Measurements from ENCODE around the gene MEF2D.

The MEF2D gene

GRCh38 chr1:156482276-156482675 is 18.3 kb downstream of the MEF2D start:
- Histone ChIP-seq H3K36me3 (peaks cover 92% of the 10 kb centered on the region), H3K27ac (no peak overlapping the region), H3K27me3 (ENCODE audit: insufficient read depth, low read depth, severe bottlenecking) (no peaks in the 10 kb centered on the region), H3K9me3 (ENCODE audit: severe bottlenecking) (no peaks in the 10 kb centered on the region), H3K4me3 (ENCODE audit: low read depth, low read length) (no peak overlapping the region)
- no peak for DNase-seq
- TF ChIP-seq, protein P1, sequence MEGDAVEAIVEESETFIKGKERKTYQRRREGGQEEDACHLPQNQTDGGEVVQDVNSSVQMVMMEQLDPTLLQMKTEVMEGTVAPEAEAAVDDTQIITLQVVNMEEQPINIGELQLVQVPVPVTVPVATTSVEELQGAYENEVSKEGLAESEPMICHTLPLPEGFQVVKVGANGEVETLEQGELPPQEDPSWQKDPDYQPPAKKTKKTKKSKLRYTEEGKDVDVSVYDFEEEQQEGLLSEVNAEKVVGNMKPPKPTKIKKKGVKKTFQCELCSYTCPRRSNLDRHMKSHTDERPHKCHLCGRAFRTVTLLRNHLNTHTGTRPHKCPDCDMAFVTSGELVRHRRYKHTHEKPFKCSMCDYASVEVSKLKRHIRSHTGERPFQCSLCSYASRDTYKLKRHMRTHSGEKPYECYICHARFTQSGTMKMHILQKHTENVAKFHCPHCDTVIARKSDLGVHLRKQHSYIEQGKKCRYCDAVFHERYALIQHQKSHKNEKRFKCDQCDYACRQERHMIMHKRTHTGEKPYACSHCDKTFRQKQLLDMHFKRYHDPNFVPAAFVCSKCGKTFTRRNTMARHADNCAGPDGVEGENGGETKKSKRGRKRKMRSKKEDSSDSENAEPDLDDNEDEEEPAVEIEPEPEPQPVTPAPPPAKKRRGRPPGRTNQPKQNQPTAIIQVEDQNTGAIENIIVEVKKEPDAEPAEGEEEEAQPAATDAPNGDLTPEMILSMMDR (IDR thresholded peaks at IDR 0.05; ENCODE audit: low read depth, low read length) = no peak

DNA sequence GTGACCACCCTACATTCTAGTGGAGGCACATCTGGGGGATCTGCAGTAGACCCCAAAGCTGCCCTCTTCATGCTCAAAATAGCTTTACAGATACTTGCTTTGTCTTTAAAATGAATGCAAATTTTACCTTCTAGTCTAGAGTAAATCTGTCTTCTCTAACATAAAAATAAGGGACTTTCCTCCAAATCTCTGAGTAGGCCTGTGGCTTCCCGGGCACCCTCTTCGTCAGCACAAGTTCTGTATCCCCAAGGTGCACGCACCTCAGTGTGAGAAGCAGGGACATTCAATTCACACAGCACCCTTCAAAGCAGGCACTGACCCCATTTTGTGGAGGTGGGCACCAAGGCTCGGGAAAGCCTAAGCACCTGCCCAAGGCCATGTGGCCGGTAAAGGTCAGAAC is 19.0 kb downstream of the MEF2D start:
- H3K27me3 ChIP-seq (ENCODE audit: insufficient read depth, low read depth, severe bottlenecking) = no peaks in the 10 kb centered on the region
- no peak overlapping the region for H3K4me3 ChIP-seq (ENCODE audit: low read depth, low read length)
- H3K36me3 ChIP-seq = peaks cover 92% of the 10 kb centered on the region
- DNase-seq = no peak
- no peaks in the 10 kb centered on the region for H3K9me3 ChIP-seq (ENCODE audit: severe bottlenecking)
- TF ChIP-seq, protein P1 (IDR thresholded peaks at IDR 0.05; ENCODE audit: low read depth, low read length) = no peak
- peak overlapping the region; percentile 15 for H3K27ac ChIP-seq

GRCh38 chr1:156480411-156481192 is 20.0 kb downstream of the MEF2D start:
- DNase-seq = peak; percentile 93
- Histone ChIP-seq H3K4me3 (ENCODE audit: low read depth, low read length) (no peak overlapping the region), H3K27me3 (ENCODE audit: insufficient read depth, low read depth, severe bottlenecking) (no peaks in the 10 kb centered on the region), H3K27ac (peak overlapping the region; percentile 15), H3K9me3 (ENCODE audit: severe bottlenecking) (no peaks in the 10 kb centered on the region), H3K36me3 (peaks cover 92% of the 10 kb centered on the region)
- TF ChIP-seq, protein P1 (IDR thresholded peaks at IDR 0.05; ENCODE audit: low read depth, low read length) = peak; percentile 99

GRCh38 chr1:156480016-156480370 is 20.6 kb downstream of the MEF2D start:
- no peak for DNase-seq
- H3K27me3 ChIP-seq (ENCODE audit: insufficient read depth, low read depth, severe bottlenecking) = no peaks in the 10 kb centered on the region
- TF ChIP-seq, protein P1 (IDR thresholded peaks at IDR 0.05; ENCODE audit: low read depth, low read length) = peak; percentile 49
- peaks cover 98% of the 10 kb centered on the region for H3K36me3 ChIP-seq
- H3K9me3 ChIP-seq (ENCODE audit: severe bottlenecking) = no peaks in the 10 kb centered on the region
- H3K4me3 ChIP-seq (ENCODE audit: low read depth, low read length) = no peak overlapping the region
- no peak overlapping the region for H3K27ac ChIP-seq

GRCh38 chr1:156479093-156480015 is 21.2 kb downstream of the MEF2D start:
- no peak for DNase-seq
- Histone ChIP-seq H3K36me3 (peaks cover 100% of the 10 kb centered on the region), H3K27me3 (ENCODE audit: insufficient read depth, low read depth, severe bottlenecking) (no peaks in the 10 kb centered on the region), H3K9me3 (ENCODE audit: severe bottlenecking) (no peaks in the 10 kb centered on the region), H3K4me3 (ENCODE audit: low read depth, low read length) (no peak overlapping the region), H3K27ac (no peak overlapping the region)
- TF ChIP-seq, protein P1 (IDR thresholded peaks at IDR 0.05; ENCODE audit: low read depth, low read length) = no peak

Data from WERI-Rb-1 (cell line).